Measurements from ENCODE around the gene RDX. TPM values are rescaled to one million over a fixed set of nuclear protein-coding genes. Genes with fewer than 3 reads are reported as not detected.

The RDX gene
- total and polyA plus RNA-seq, 2 of the 13 experiments (the other 11 are each of a cell fraction or from before 2014, with no cell fraction given): 20.7 to 63.1 TPM

DNA sequence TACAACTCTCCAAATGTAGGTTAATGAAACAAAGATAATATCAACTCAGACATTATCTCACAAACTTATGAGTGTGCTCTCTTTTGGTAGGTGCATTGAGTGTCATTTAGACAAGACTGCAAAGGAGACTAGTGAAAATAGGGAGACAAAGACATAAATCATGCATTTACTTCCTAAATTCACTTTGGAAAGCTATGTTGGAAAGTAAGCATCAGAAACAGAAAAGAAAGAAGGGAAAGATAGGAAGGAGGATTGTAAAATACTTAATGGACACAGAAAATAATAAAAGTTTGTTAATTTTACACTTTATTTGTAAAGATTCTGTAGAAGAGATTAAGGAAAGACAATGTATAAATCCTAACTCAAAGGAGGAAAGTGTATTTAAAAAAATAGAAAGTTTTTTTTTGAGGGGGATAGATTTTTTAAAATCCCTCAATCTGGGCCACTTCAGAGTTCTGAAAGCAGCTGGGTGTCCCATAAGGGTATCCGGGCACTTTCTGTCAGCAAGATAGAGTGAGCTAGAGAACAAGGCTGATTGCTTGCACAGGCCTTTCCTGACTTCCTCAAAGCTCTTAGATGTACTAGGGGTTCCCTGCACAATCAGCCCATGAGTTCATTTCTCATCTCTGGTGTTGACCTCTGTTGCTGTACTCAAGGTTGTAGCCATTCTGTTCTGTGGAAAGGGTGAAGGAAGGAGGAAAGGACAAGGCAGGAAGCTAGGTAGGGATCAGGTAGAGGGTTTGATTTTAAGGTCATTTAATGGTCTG, 22.4 kb upstream of the RDX start:
- no peak for FAIRE-seq
- in situ Hi-C loops (cut with HindIII; ENCODE audit: extremely low pct_ligation_motif_present, low pct_unique_long_range_greater_than_20kb) (no loop called here), intact Hi-C loops (cut with micrococcal nuclease; ENCODE audit: unreplicated experiment) (no loop called here)
- Histone ChIP-seq H3K4me3 (replicated peaks in 1 of 3; ENCODE audit: insufficient read depth in 1 of 3, low read depth in 2 of 3, low read length in 3 of 3) (no peak overlapping the region), H3K4me1 (ENCODE audit: insufficient read depth, low read length) (peaks cover 25% of the 10 kb centered on the region), H3K9ac (ENCODE audit: insufficient read depth, low read depth, low read length) (no peak overlapping the region), H3K4me2 (ENCODE audit: low read depth, low read length) (no peak overlapping the region), H3K27ac (ENCODE audit: extremely low read length, insufficient read depth, low read length) (no peak overlapping the region), H3K9me3 (ENCODE audit: low read length) (no peaks in the 10 kb centered on the region), H3K27me3 (ENCODE audit: control insufficient read depth in 1 of 2, insufficient read depth in 2 of 2, low read length in 2 of 2) (peaks cover 0 to 6% of the 10 kb centered on the region in 2 experiments; a peak in 1 of 5 replicates), H2AFZ (ENCODE audit: low read length) (no peak overlapping the region), H3K36me3 (replicated peaks in 1 of 2; ENCODE audit: control insufficient read depth in 1 of 2, insufficient read depth in 2 of 2, low read length in 2 of 2) (no peaks in the 10 kb centered on the region), H3K79me2 (ENCODE audit: insufficient read depth, low read length) (no peaks in the 10 kb centered on the region), H4K20me1 (ENCODE audit: insufficient read depth, low read length) (no peaks in the 10 kb centered on the region)
- 64% methylated on average over 1 of the region's 1 CpG for WGBS (ENCODE audit: low lambda C conversion rate)
- DNase-seq (ENCODE audit: low spot score): no peak
- POLR2A ChIA-PET: no interaction called here
- no TSS peak for BruUV-seq (replicated peaks)
- no peak; the same call in 1 of the 3 replicates for ATAC-seq
- CTCF ChIA-PET (ENCODE audit: low intra/inter-chr PET ratio, low total read pairs): no interaction called here
- no peak for TF ChIP-seq ZNF501 (CRISPR knock-in tag; IDR thresholded peaks at IDR 0.05)
- no peak for TF ChIP-seq ZNF781 (CRISPR knock-in tag; IDR thresholded peaks at IDR 0.05; ENCODE audit: borderline replicate concordance, not compliant biosample characterization)
- TF ChIP-seq, protein P1, sequence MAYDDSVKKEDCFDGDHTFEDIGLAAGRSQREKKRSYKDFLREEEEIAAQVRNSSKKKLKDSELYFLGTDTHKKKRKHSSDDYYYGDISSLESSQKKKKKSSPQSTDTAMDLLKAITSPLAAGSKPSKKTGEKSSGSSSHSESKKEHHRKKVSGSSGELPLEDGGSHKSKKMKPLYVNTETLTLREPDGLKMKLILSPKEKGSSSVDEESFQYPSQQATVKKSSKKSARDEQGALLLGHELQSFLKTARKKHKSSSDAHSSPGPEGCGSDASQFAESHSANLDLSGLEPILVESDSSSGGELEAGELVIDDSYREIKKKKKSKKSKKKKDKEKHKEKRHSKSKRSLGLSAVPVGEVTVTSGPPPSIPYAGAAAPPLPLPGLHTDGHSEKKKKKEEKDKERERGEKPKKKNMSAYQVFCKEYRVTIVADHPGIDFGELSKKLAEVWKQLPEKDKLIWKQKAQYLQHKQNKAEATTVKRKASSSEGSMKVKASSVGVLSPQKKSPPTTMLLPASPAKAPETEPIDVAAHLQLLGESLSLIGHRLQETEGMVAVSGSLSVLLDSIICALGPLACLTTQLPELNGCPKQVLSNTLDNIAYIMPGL (CRISPR knock-in tag; IDR thresholded peaks at IDR 0.05; ENCODE audit: borderline replicate concordance in 1 of 2, low read depth in 1 of 2): no peak
- no peak for TF ChIP-seq ELK4 (CRISPR knock-in tag; IDR thresholded peaks at IDR 0.05; ENCODE audit: borderline replicate concordance)
- no peak for TF ChIP-seq MYNN (CRISPR knock-in tag; IDR thresholded peaks at IDR 0.05; ENCODE audit: low read depth)
- no peak for TF ChIP-seq ZNF646 (CRISPR knock-in tag; IDR thresholded peaks at IDR 0.05)
- TF ChIP-seq CCAR2 (optimal IDR thresholded peaks at IDR 0.05; ENCODE audit: low read depth, low read length): no peak
- TF ChIP-seq NFKBIZ (CRISPR knock-in tag; IDR thresholded peaks at IDR 0.05): no peak
- no peak for TF ChIP-seq NR2F1 (CRISPR knock-in tag; IDR thresholded peaks at IDR 0.05)
- TF ChIP-seq CERS6 (CRISPR knock-in tag; IDR thresholded peaks at IDR 0.05): no peak
- TF ChIP-seq NRL (CRISPR knock-in tag; IDR thresholded peaks at IDR 0.05; ENCODE audit: borderline replicate concordance): no peak
- no peak for TF ChIP-seq ZNF460 (CRISPR knock-in tag; IDR thresholded peaks at IDR 0.05; ENCODE audit: borderline replicate concordance)

All from HepG2 (cell line).